Stimulated activated CD4-positive, alpha-beta T cell treated with anti-CD3 and anti-CD28 coated beads, Interleukin-2, amount 100 ng/mL, for 24 hours (primary cell): ENCODE measurements around the gene MYO9A.

Experiments
- DNase-seq, 2 donors: peaks; one replicate each; pipeline ENCODE4 v3.0.0-alpha.2; 2020

MYO9A gene

GRCh38 chr15:72118017-72118978 lies at the start of gene MYO9A, which contains the start of gene SENP8:
Gene MYO9A, minus strand, starts transcription at chr15:72118150. Its CDS starts 71,587 bp downstream, at chr15:72046563.
Gene SENP8, plus strand, starts transcription at chr15:72118403. Its CDS starts 21,221 bp downstream, at chr15:72139624.
- peak; percentile 99 for DNase-seq

GRCh38 chr15:72167445-72167844 lies 49.5 kb upstream of the MYO9A start:
- no peak for DNase-seq

GRCh38 chr15:72166716-72167417 lies 48.9 kb upstream of the MYO9A start:
- no peak for DNase-seq

- DNase-seq: no peak
These were observed 45.8 kb upstream of the MYO9A start for GRCh38 chr15:72163719-72164118.

GRCh38 chr15:72162569-72162968 lies 44.6 kb upstream of the MYO9A start:
- DNase-seq: no peak

GRCh38 chr15:72161361-72162132 lies 43.6 kb upstream of the MYO9A start:
- DNase-seq: no peak

- DNase-seq: no peak
These were observed 42.8 kb upstream of the MYO9A start for GRCh38 chr15:72160696-72161245.

- no peak for DNase-seq
These were observed 39.0 kb upstream of the MYO9A start for GRCh38 chr15:72156928-72157327.

- DNase-seq: peak; percentile 86 to 87
These were observed 38.0 kb upstream of the MYO9A start for GRCh38 chr15:72155635-72156616.

GRCh38 chr15:72155003-72155621 lies 37.2 kb upstream of the MYO9A start:
- DNase-seq: no peak

- no peak for DNase-seq
These were observed 36.4 kb upstream of the MYO9A start for GRCh38 chr15:72154316-72154715.

- no peak for DNase-seq
These were observed 35.5 kb upstream of the MYO9A start for GRCh38 chr15:72153269-72154000.

GRCh38 chr15:72147418-72147817 lies 29.5 kb upstream of the MYO9A start:
- no peak for DNase-seq

GRCh38 chr15:72146934-72147333 lies 29.0 kb upstream of the MYO9A start:
- DNase-seq: no peak

GRCh38 chr15:72146221-72146620 lies 28.3 kb upstream of the MYO9A start:
- DNase-seq: no peak

GRCh38 chr15:72141171-72142084 lies 23.5 kb upstream of the MYO9A start:
- DNase-seq: no peak

- DNase-seq: no peak
These were observed 22.1 kb upstream of the MYO9A start for GRCh38 chr15:72140088-72140487.

GRCh38 chr15:72139667-72140066 lies 21.7 kb upstream of the MYO9A start:
- no peak for DNase-seq
